Neural crest cell (in vitro differentiated cells): ENCODE data around the gene ENPP1. TPM values are rescaled to one million over a fixed set of nuclear protein-coding genes. Genes with fewer than 3 reads are reported as not detected.

Source experiments
- DNase-seq: peaks from one replicate; pipeline ENCODE4 v3.0.0; 2021; ENCODE audit warnings: low read depth, mixed read lengths, low spot score
- H3K27ac Mint-ChIP-seq: one replicate; pipeline ENCODE4 v1.8.0; 2021; ENCODE audit warnings: mild to moderate bottlenecking, mixed read lengths; ENCODE audit not compliant: unreplicated experiment
- H3K27me3 Mint-ChIP-seq: 2 replicates; pipeline ENCODE4 v1.8.0; 2021; ENCODE audit warnings: low read depth, mild to moderate bottlenecking, mixed read lengths
- H3K36me3 Mint-ChIP-seq: 2 replicates; pipeline ENCODE4 v1.8.0; 2021; ENCODE audit warnings: low read depth, mild to moderate bottlenecking, mixed read lengths
- H3K4me1 Mint-ChIP-seq: 2 replicates; pipeline ENCODE4 v1.8.0; 2021; ENCODE audit warnings: mixed read lengths
- H3K4me3 Mint-ChIP-seq: one replicate; pipeline ENCODE4 v1.8.0; 2021; ENCODE audit warnings: mild to moderate bottlenecking, mixed read lengths
- H3K9me3 Mint-ChIP-seq: 2 replicates; pipeline ENCODE4 v1.8.0; 2021; ENCODE audit warnings: mixed read lengths
- CTCF ChIP-seq: fragments of 200-600 bp; sonication (generic); conservative IDR thresholded peaks from 2 replicates; pipeline ENCODE4 v1.5.0; 2021; ENCODE audit warnings: antibody characterized with exemption, mild to moderate bottlenecking
- total RNA-seq: library from RNA; stranded (reverse); gene quantifications from 2 replicates; pipeline ENCODE4 v1.2.1, GENCODE V29; 2021

Gene ENPP1
- total RNA-seq, 1 donor from 2014 or later = 4.9 TPM

GRCh38 chr6:131776985-131777384 is 30.8 kb upstream of the ENPP1 start:
- no peak for DNase-seq
- no peaks in the 10 kb centered on the region for H3K4me1 Mint-ChIP-seq
- no peak overlapping the region for H3K27ac Mint-ChIP-seq
- TF ChIP-seq CTCF = no peak
- no peaks in the 10 kb centered on the region for H3K9me3 Mint-ChIP-seq
- no peaks in the 10 kb centered on the region for H3K36me3 Mint-ChIP-seq
- H3K4me3 Mint-ChIP-seq = no peak overlapping the region
- H3K27me3 Mint-ChIP-seq = no peaks in the 10 kb centered on the region

- Mint-ChIP-seq H3K9me3 (no peaks in the 10 kb centered on the region), H3K27ac (no peak overlapping the region), H3K4me3 (no peak overlapping the region), H3K36me3 (no peaks in the 10 kb centered on the region), H3K4me1 (no peaks in the 10 kb centered on the region), H3K27me3 (no peaks in the 10 kb centered on the region)
- no peak for TF ChIP-seq CTCF
- DNase-seq = no peak
Measured at GRCh38 chr6:131778169-131778568, 29.7 kb upstream of the ENPP1 start.

GRCh38 chr6:131779304-131779703 is 28.5 kb upstream of the ENPP1 start:
- Mint-ChIP-seq H3K4me3 (no peak overlapping the region), H3K27me3 (no peaks in the 10 kb centered on the region), H3K9me3 (no peaks in the 10 kb centered on the region), H3K4me1 (no peaks in the 10 kb centered on the region), H3K27ac (no peak overlapping the region), H3K36me3 (no peaks in the 10 kb centered on the region)
- TF ChIP-seq CTCF = no peak
- DNase-seq = no peak

GRCh38 chr6:131780600-131780999 is 27.2 kb upstream of the ENPP1 start:
- Mint-ChIP-seq H3K36me3 (no peaks in the 10 kb centered on the region), H3K4me3 (no peak overlapping the region), H3K9me3 (no peaks in the 10 kb centered on the region), H3K27me3 (no peaks in the 10 kb centered on the region), H3K27ac (no peak overlapping the region), H3K4me1 (no peaks in the 10 kb centered on the region)
- no peak for TF ChIP-seq CTCF
- DNase-seq = no peak

GRCh38 chr6:131781687-131782086 is 26.1 kb upstream of the ENPP1 start:
- no peaks in the 10 kb centered on the region for H3K27me3 Mint-ChIP-seq
- no peak for TF ChIP-seq CTCF

GRCh38 chr6:131782764-131783163 is 25.1 kb upstream of the ENPP1 start:
- Mint-ChIP-seq H3K27me3 (no peaks in the 10 kb centered on the region), H3K9me3 (no peaks in the 10 kb centered on the region), H3K4me3 (no peak overlapping the region), H3K27ac (no peak overlapping the region), H3K36me3 (no peaks in the 10 kb centered on the region), H3K4me1 (no peaks in the 10 kb centered on the region)
- no peak for TF ChIP-seq CTCF
- no peak for DNase-seq

More at GRCh38 chr6:131781687-131782086, 26.1 kb upstream of the ENPP1 start:
- Mint-ChIP-seq H3K36me3 (no peaks in the 10 kb centered on the region), H3K27ac (no peak overlapping the region), H3K4me1 (no peaks in the 10 kb centered on the region), H3K4me3 (no peak overlapping the region), H3K9me3 (no peaks in the 10 kb centered on the region)
- no peak for DNase-seq
